ENCODE data around the gene RAD1. TPM values are rescaled to one million over a fixed set of nuclear protein-coding genes. Genes with fewer than 3 reads are reported as not detected.

The RAD1 gene
- total RNA-seq, 2 donors from 2014 or later = 25.4 to 32.4 TPM

DNA sequence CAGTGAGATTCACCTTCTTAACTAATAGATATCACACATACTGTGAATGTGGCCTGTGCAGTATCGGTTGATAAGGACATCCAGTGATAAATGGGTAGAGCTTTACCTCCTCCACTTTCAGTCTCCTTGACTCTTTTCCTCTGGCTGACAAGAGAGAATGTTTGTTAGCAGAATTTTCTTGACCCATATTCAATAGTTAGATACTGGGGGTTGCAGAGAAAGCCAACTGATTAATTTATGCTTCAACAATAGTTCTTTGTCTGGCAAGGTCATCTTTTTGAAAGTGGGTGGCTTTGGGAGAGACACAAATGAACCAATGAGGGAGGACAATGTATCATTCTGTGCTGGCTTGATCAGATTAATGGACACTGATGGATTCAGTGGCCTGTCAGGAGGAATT is 46.0 kb downstream of the RAD1 start:
- DNase-seq (no peak), ATAC-seq (no peak)
- H3K9me3 ChIP-seq (ENCODE audit: control insufficient read depth, low read length, poor library complexity, severe bottlenecking) = no peaks in the 10 kb centered on the region
- no peak overlapping the region for H3K27ac Mint-ChIP-seq
- H3K36me3 Mint-ChIP-seq (ENCODE audit: low read depth) = peaks cover 3% of the 10 kb centered on the region
- peaks cover 14% of the 10 kb centered on the region for H3K27me3 Mint-ChIP-seq
- no peaks in the 10 kb centered on the region for H3K4me1 Mint-ChIP-seq
- H3K4me3 Mint-ChIP-seq = no peak overlapping the region

DNA sequence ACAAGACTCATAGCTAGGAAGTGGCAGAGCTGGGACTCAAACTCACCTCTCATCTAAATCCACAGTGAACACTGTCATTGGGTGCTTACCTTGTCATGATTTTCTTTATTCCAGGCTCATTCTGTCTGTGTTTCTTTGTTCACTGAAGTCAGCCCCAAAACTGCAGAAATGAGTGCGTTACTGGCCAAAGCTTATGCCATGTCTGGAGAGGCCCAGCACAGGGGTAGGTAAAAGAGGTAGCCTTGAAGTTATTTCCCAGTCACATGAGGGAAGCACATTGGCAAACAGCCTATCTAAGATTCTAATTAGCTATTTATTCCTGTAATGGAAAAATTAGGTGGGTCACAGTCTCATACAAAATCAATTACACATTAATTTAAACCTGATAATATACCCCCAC is 46.5 kb downstream of the RAD1 start:
- Mint-ChIP-seq H3K4me3 (no peak overlapping the region), H3K27ac (no peak overlapping the region), H3K27me3 (peaks cover 13% of the 10 kb centered on the region), H3K4me1 (no peaks in the 10 kb centered on the region), H3K36me3 (ENCODE audit: low read depth) (no peaks in the 10 kb centered on the region)
- DNase-seq = no peak
- H3K9me3 ChIP-seq (ENCODE audit: control insufficient read depth, low read length, poor library complexity, severe bottlenecking) = no peaks in the 10 kb centered on the region
- no peak for ATAC-seq

DNA sequence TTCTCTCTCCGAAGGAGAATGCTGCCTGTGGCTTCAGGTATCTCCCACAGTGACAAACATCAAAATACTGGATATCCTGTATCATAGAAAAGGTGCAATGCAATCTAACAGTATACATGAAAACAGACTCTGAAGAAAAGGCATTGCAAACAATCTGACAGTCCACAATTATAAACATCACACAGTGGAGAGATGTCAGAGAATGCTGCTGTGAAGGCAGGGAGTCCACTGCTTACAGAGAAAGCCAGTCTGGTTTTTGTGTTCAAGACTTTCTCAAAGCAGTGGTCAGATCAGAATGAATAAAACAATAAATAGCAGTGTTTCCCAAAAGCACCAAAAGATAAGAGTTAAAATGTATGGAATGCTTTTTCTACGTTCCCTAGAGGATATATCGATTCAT is 47.6 kb downstream of the RAD1 start:
- Mint-ChIP-seq H3K36me3 (ENCODE audit: low read depth) (no peaks in the 10 kb centered on the region), H3K27me3 (peaks cover 5% of the 10 kb centered on the region), H3K27ac (no peak overlapping the region), H3K4me3 (no peak overlapping the region), H3K4me1 (no peaks in the 10 kb centered on the region)
- no peak for DNase-seq
- no peak for ATAC-seq
- H3K9me3 ChIP-seq (ENCODE audit: control insufficient read depth, low read length, poor library complexity, severe bottlenecking) = no peaks in the 10 kb centered on the region

DNA sequence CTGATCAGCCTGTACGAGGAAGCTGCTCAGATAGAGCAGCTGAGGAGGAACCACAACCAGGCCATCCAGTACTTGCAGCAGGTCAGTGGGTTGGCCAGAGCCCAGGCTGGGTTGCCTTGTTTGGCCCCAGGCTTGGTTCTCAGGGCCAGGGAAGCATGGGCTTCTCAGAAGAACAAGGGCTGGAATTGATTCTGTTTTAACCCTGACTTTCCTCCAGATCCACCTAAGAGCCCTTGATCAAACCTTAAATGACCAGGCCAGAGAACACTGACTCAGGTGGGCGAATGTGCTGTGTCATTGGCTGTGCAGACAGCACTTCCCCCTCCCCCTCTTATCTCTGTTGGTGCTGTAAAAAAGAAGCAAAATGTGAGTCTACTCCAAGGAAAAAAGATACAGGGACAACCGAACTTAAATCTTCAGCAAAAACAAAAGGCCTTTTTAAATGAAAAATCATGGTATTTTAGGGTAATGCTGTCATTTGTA is 48.3 kb downstream of the RAD1 start:
- ATAC-seq = no peak
- Mint-ChIP-seq H3K27ac (no peak overlapping the region), H3K36me3 (ENCODE audit: low read depth) (no peaks in the 10 kb centered on the region), H3K27me3 (peaks cover 5% of the 10 kb centered on the region), H3K4me1 (no peaks in the 10 kb centered on the region), H3K4me3 (no peak overlapping the region)
- no peak for DNase-seq
- no peaks in the 10 kb centered on the region for H3K9me3 ChIP-seq (ENCODE audit: control insufficient read depth, low read length, poor library complexity, severe bottlenecking)

DNA sequence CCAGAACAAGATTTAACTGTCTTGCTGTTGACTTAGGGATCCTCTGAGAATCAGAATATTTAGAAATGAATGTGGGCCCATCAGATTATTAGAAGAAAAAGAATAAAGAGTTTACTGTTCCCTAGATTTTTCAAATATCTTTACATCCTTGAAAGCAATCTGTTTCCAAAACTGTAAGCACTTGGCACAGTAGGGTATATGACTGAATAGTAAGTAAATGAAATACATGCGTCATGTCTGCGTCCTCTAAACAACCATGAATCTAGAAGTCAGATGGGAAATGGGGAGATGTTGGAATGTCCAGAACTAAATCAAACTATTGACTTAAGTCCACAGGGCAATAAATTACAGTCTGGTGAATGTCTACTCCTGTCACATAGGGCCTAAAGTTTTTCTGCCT is 50.2 kb downstream of the RAD1 start:
- Mint-ChIP-seq H3K27ac (no peak overlapping the region), H3K4me1 (peaks cover under 1% of the 10 kb centered on the region), H3K27me3 (peaks cover 5% of the 10 kb centered on the region), H3K36me3 (ENCODE audit: low read depth) (no peaks in the 10 kb centered on the region), H3K4me3 (no peak overlapping the region)
- DNase-seq (no peak), ATAC-seq (no peak)
- H3K9me3 ChIP-seq (ENCODE audit: control insufficient read depth, low read length, poor library complexity, severe bottlenecking) = no peaks in the 10 kb centered on the region

DNA sequence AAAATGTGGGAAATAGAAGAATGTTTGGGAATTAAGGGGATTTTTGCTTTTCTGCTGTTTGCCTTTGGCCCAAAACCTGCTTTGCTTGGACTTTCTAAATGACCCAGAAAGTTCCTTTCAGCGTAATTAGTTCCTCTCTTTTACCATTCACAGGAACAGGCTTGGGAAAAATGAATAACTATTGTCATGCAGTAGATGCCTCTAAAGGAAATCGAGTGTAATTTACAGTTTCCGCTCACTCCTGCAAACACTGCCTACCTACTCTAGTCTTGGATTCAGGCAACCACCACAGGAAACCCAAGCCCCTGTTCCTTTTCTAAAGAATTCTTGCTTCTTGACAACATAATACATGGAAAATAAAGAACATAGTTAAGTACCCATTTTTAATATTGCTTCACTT is 51.4 kb downstream of the RAD1 start:
- ATAC-seq (no peak), DNase-seq (no peak)
- H3K4me1 Mint-ChIP-seq = peaks cover 2% of the 10 kb centered on the region
- H3K27ac Mint-ChIP-seq = no peak overlapping the region
- no peaks in the 10 kb centered on the region for H3K9me3 ChIP-seq (ENCODE audit: control insufficient read depth, low read length, poor library complexity, severe bottlenecking)
- no peaks in the 10 kb centered on the region for H3K36me3 Mint-ChIP-seq (ENCODE audit: low read depth)
- H3K27me3 Mint-ChIP-seq = peaks cover 5% of the 10 kb centered on the region
- H3K4me3 Mint-ChIP-seq = no peak overlapping the region

DNA sequence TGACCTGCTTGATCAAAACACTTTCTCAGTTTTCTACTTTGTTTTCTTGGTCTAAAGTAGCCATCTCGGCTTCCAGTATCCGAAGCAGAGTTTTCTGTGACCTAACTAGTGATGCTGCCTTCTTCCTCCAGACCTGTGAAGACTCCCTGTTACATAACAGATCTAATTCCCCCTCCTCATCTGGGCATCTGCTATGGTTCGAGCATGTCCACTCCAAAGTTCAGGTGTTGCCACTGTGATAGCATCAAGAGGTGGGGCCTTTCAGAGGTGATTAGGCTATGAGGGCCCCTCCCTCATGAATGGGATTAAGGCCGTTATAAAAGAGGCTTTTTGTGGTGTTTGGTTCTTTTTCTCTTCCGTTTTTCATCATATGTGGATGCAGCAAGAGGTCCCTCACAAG is 56.1 kb downstream of the RAD1 start:
- ATAC-seq (no peak), DNase-seq (no peak)
- Mint-ChIP-seq H3K4me1 (peaks cover 2% of the 10 kb centered on the region), H3K27me3 (peaks cover 10% of the 10 kb centered on the region), H3K4me3 (no peak overlapping the region), H3K36me3 (ENCODE audit: low read depth) (no peaks in the 10 kb centered on the region), H3K27ac (no peak overlapping the region)
- no peaks in the 10 kb centered on the region for H3K9me3 ChIP-seq (ENCODE audit: control insufficient read depth, low read length, poor library complexity, severe bottlenecking)

DNA sequence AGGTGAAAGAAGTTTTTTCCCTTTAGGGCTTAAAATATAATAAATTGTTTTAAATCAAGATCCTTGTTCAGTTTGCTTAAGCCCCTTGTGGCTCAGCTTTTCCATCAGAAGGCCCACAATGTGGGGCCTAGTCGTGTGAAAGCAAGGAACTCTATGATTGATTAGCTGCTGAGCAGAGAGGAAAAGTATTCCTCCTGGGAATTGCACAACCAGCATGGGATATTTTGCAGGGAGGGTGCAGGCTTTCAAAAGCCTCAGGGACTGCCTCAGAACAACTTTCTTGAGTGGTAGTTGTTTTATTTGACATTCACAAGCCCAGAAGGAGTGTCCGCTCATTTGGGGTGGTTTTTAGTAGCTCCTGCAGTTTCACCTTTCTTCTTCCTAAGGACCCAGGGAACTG is 56.5 kb downstream of the RAD1 start:
- no peak for ATAC-seq
- Mint-ChIP-seq H3K4me3 (no peak overlapping the region), H3K27ac (no peak overlapping the region), H3K36me3 (ENCODE audit: low read depth) (no peaks in the 10 kb centered on the region), H3K4me1 (peaks cover 2% of the 10 kb centered on the region), H3K27me3 (peaks cover 6% of the 10 kb centered on the region)
- no peaks in the 10 kb centered on the region for H3K9me3 ChIP-seq (ENCODE audit: control insufficient read depth, low read length, poor library complexity, severe bottlenecking)
- DNase-seq = no peak

DNA sequence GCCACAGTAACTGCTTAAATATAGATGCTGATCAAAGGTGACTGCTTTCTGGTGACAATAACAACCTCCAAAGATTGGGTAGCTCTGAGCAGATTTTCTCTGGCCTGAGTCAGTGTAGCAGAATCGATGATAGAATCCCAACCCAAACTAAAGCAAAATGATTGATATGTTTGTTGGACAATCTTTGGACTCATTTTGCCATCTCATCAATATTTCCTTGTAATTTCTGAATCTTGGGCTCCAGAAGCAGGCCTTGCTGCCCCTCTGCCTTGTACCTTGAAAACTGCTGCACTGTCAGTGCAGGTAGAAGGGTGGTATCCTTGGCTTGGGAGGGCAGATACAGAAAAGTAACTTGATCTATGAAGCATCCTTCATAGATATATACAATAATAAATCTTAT is 57.4 kb downstream of the RAD1 start:
- H3K4me1 Mint-ChIP-seq = peaks cover 2% of the 10 kb centered on the region
- DNase-seq (no peak), ATAC-seq (no peak)
- H3K36me3 Mint-ChIP-seq (ENCODE audit: low read depth) = no peaks in the 10 kb centered on the region
- H3K4me3 Mint-ChIP-seq = no peak overlapping the region
- H3K27ac Mint-ChIP-seq = no peak overlapping the region
- no peaks in the 10 kb centered on the region for H3K9me3 ChIP-seq (ENCODE audit: control insufficient read depth, low read length, poor library complexity, severe bottlenecking)
- peaks cover 6% of the 10 kb centered on the region for H3K27me3 Mint-ChIP-seq

DNA sequence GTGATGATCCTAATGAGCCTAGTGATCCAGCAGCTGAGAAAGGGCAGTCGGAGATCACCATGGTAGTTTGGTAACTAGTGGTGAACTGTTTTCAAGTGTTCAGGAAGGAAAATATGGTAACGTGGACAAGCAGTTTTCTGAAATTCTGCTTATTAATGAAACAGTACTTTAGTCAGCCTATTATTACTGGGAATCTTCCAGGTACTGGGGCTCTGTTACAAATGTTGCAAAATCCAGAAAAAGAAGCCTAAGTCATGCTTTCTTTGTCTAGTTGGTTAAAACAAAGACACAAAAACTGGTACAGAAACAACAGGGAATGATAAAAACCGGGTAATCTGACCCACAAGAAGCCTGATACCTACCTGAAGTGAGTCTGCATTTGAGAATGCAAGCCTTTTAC is 58.1 kb downstream of the RAD1 start:
- no peak for DNase-seq
- H3K9me3 ChIP-seq (ENCODE audit: control insufficient read depth, low read length, poor library complexity, severe bottlenecking) = no peaks in the 10 kb centered on the region
- Mint-ChIP-seq H3K36me3 (ENCODE audit: low read depth) (no peaks in the 10 kb centered on the region), H3K4me1 (peaks cover 2% of the 10 kb centered on the region), H3K4me3 (no peak overlapping the region), H3K27me3 (peaks cover 6% of the 10 kb centered on the region), H3K27ac (no peak overlapping the region)
- no peak for ATAC-seq

Other genes starting within 250 kb of the RAD1 start
- under 1 TPM; 0.42 to 0.96 TPM for gene TTC23L, start 76.3 kb downstream of the RAD1 start, total RNA-seq
- 10 to 100 TPM; 20.6 to 24.4 TPM for gene BRIX1, start 207 bp upstream of the RAD1 start, total RNA-seq
- gene DNAJC21, start 14.1 kb upstream of the RAD1 start, total RNA-seq = 10 to 100 TPM; 54.0 to 54.3 TPM
- gene AGXT2, start 132.4 kb upstream of the RAD1 start, total RNA-seq = not detected